Liver (tissue), 9 donors: ENCODE data around the gene TRIM9. TPM values are rescaled to one million over a fixed set of nuclear protein-coding genes. Genes with fewer than 3 reads are reported as not detected.

Source experiments
- DNase-seq: peaks from one replicate; pipeline ENCODE4 v3.0.0-alpha.2; 2017; ENCODE audit warnings: low spot score
- H3K27ac ChIP-seq, 2 donors: one replicate each; pipeline ENCODE4 v1.7.0; 2013; ENCODE audit warnings: inconsistent platforms in 2 of 2, low read length in 2 of 2, control low read depth in 1 of 2, low read depth in 1 of 2, mild to moderate bottlenecking in 1 of 2
- H3K27me3 ChIP-seq, 4 donors: one replicate each; pipeline versions ENCODE4 v1.6.1 to v1.7.0; 2013; ENCODE audit warnings: low read length in 3 of 4, inconsistent platforms in 1 of 4, mild to moderate bottlenecking in 1 of 4, moderate library complexity in 1 of 4; ENCODE audit not compliant: control insufficient read depth in 4 of 4, insufficient read depth in 4 of 4
- H3K36me3 ChIP-seq, 4 donors: one replicate each; pipeline versions ENCODE4 v1.6.1 to v1.7.0; 2013; ENCODE audit warnings: low read length in 3 of 4, mild to moderate bottlenecking in 3 of 4, low read depth in 1 of 4, moderate library complexity in 1 of 4; ENCODE audit not compliant: control insufficient read depth in 4 of 4, insufficient read depth in 3 of 4
- H3K4me1 ChIP-seq, 4 donors: one replicate each; pipeline versions ENCODE4 v1.6.1 to v1.7.0; 2013; ENCODE audit warnings: low read length in 3 of 4, mild to moderate bottlenecking in 3 of 4, moderate library complexity in 1 of 4; ENCODE audit not compliant: control insufficient read depth in 4 of 4, insufficient read depth in 4 of 4
- H3K4me3 ChIP-seq, 3 donors: one replicate each; pipeline versions ENCODE4 v1.6.1 to v1.7.0; 2013; ENCODE audit warnings: low read length in 3 of 3, control low read depth in 1 of 3, low read depth in 1 of 3, mild to moderate bottlenecking in 1 of 3
- H3K9ac ChIP-seq, 2 donors: one replicate each; pipeline ENCODE4 v1.7.0; 2013; ENCODE audit warnings: low read length in 2 of 2, mild to moderate bottlenecking in 2 of 2, moderate library complexity in 2 of 2, control low read depth in 1 of 2, low read depth in 1 of 2
- H3K9me3 ChIP-seq, 4 donors: one replicate each; pipeline versions ENCODE4 v1.6.1 to v1.7.0; 2013; ENCODE audit warnings: low read length in 3 of 4; ENCODE audit not compliant: control insufficient read depth in 4 of 4
- ATF3 ChIP-seq: IDR thresholded peaks from 2 replicates; pipeline ENCODE4 v1.6.1; 2016; ENCODE audit warnings: antibody characterized with exemption
- CTCF ChIP-seq: fragments of 150-350 bp; IDR thresholded peaks from 2 replicates; pipeline ENCODE4 v1.5.1; 2017; ENCODE audit warnings: improper control_type of control experiment, low read depth, low read length; ENCODE audit not compliant: missing input control
- EGR1 ChIP-seq, 2 donors: IDR thresholded peaks; 2 replicates each; pipeline ENCODE4 v1.6.1; 2016 to 2018; ENCODE audit warnings: antibody characterized with exemption in 2 of 2, low read depth in 2 of 2
- FOXA2 ChIP-seq: IDR thresholded peaks from 2 replicates; pipeline ENCODE4 v1.6.1; 2016; ENCODE audit warnings: antibody characterized with exemption
- GABPA ChIP-seq, 2 donors: IDR thresholded peaks in 1 of 2; conservative IDR thresholded peaks in 1 of 2; 2 replicates each; pipeline ENCODE4 v1.6.1; 2016; ENCODE audit warnings: antibody characterized with exemption in 2 of 2, mild to moderate bottlenecking in 1 of 2, moderate library complexity in 1 of 2
- HNF4A ChIP-seq, 2 donors: conservative IDR thresholded peaks; 2 replicates each; pipeline ENCODE4 v1.6.1; 2016; ENCODE audit warnings: antibody characterized with exemption in 2 of 2, mild to moderate bottlenecking in 2 of 2
- HNF4G ChIP-seq: IDR thresholded peaks from 2 replicates; pipeline ENCODE4 v1.6.1; 2016; ENCODE audit warnings: antibody characterized with exemption
- JUND ChIP-seq, 2 donors: IDR thresholded peaks; 2 replicates each; pipeline ENCODE4 v1.6.1; 2016; ENCODE audit warnings: antibody characterized with exemption in 2 of 2
- NR2F2 ChIP-seq: IDR thresholded peaks from 2 replicates; pipeline ENCODE4 v1.6.1; 2016; ENCODE audit warnings: antibody characterized with exemption
- REST ChIP-seq: IDR thresholded peaks from 2 replicates; pipeline ENCODE4 v1.6.1; 2016; ENCODE audit warnings: antibody characterized with exemption, mild to moderate bottlenecking
- RXRA ChIP-seq, 2 donors: IDR thresholded peaks; 2 replicates each; pipeline ENCODE4 v1.6.1; 2017 to 2018; ENCODE audit warnings: antibody characterized with exemption in 2 of 2, mild to moderate bottlenecking in 1 of 2
- TAF1 ChIP-seq: conservative IDR thresholded peaks from 2 replicates; pipeline ENCODE4 v1.6.1; 2016; ENCODE audit warnings: antibody characterized with exemption, mild to moderate bottlenecking
- YY1 ChIP-seq: IDR thresholded peaks from 2 replicates; pipeline ENCODE4 v1.6.1; 2016; ENCODE audit warnings: antibody characterized with exemption, mild to moderate bottlenecking
- ZBTB33 ChIP-seq: IDR thresholded peaks from 2 replicates; pipeline ENCODE4 v1.6.1; 2016; ENCODE audit warnings: antibody characterized with exemption
- whole genome bisulfite sequencing: extraction: QIAGEN DNeasy Blood & Tissue Kit; methylation state at CpG from one replicate; pipeline ENCODE4 v1.1.7; 2013; 5-methylcytosine and 5-hydroxymethylcytosine counted together
- polyA plus RNA-seq, 2 donors: library from polyadenylated mRNA; stranded (reverse) in 1 of 2; unstranded in 1 of 2; fragments of 200-250 nt in 1 of 2; fragments of >200 nt in 1 of 2; fragmentation: Nextera tagmentation in 1 of 2; extraction: Ambion mirVana in 1 of 2; gene quantifications; one replicate each; pipeline versions ENCODE4 v1.2.1 to v1.2.3, GENCODE V29; 2013 to 2015
- total RNA-seq, 2 donors: library from RNA; depleted of rRNA; stranded (reverse); fragments of >200 nt; gene quantifications; one replicate each; pipeline ENCODE4 v1.2.3, GENCODE V29; 2014
- donor health status: healthy.
- donor health status: healthy.
- donor health status: healthy.
- donor health status: healthy.
- donor health status: healthy.

The TRIM9 gene
- total and polyA plus RNA-seq, 4 donors = 0.09 to 1.6 (median 0.18) TPM

GRCh38 chr14:50931559-50931958 lies 163.3 kb downstream of the TRIM9 start:
- no peak overlapping the region for H3K27ac ChIP-seq
- H3K4me3 ChIP-seq = no peak overlapping the region
- no peak for DNase-seq
- H3K9me3 ChIP-seq = no peaks in the 10 kb centered on the region
- H3K4me1 ChIP-seq = peaks cover 6 to 38% (median 33%) of the 10 kb centered on the region in 4 donors
- 96% methylated on average over 3 of the region's 3 CpGs for WGBS
- H3K36me3 ChIP-seq = peaks cover 2 to 47% (median 23%) of the 10 kb centered on the region in 4 donors
- TF ChIP-seq EGR1 (IDR thresholded peaks at IDR 0.05; ENCODE audit: low read depth in 2 of 2) (no peak), CTCF (no peak), REST (no peak), GABPA (IDR thresholded peaks at IDR 0.05 in 1 of 2, conservative IDR thresholded peaks at IDR 0.05 in 1 of 2) (no peak), NR2F2 (no peak), ZBTB33 (no peak), RXRA (IDR thresholded peaks at IDR 0.05) (no peak), YY1 (no peak), HNF4A (conservative IDR thresholded peaks at IDR 0.05) (no peak), FOXA2 (no peak), ATF3 (no peak), TAF1 (no peak), JUND (IDR thresholded peaks at IDR 0.05) (no peak)
- no peak overlapping the region for H3K9ac ChIP-seq
- H3K27me3 ChIP-seq = no peaks in the 10 kb centered on the region

- 78% methylated on average over 2 of the region's 2 CpGs for WGBS
- H3K27me3 ChIP-seq = no peaks in the 10 kb centered on the region
- H3K4me1 ChIP-seq = peaks cover 4 to 21% (median 14%) of the 10 kb centered on the region in 4 donors
- TF ChIP-seq RXRA (IDR thresholded peaks at IDR 0.05) = no peak
- no peak for TF ChIP-seq REST
- TF ChIP-seq YY1 = no peak
- TF ChIP-seq NR2F2 = no peak
- no peak for TF ChIP-seq CTCF
- TF ChIP-seq HNF4G = no peak
- TF ChIP-seq GABPA (IDR thresholded peaks at IDR 0.05 in 1 of 2, conservative IDR thresholded peaks at IDR 0.05 in 1 of 2) = no peak
- no peak overlapping the region for H3K27ac ChIP-seq
- H3K4me3 ChIP-seq = no peak overlapping the region
- H3K9me3 ChIP-seq = no peaks in the 10 kb centered on the region
- no peak overlapping the region for H3K9ac ChIP-seq
- peaks cover 2 to 56% (median 23%) of the 10 kb centered on the region in 4 donors for H3K36me3 ChIP-seq
- DNase-seq = no peak
These were observed 165.4 kb downstream of the TRIM9 start for GRCh38 chr14:50929506-50929905.
